ENCODE measurements around the gene EID3. TPM values are rescaled to one million over a fixed set of nuclear protein-coding genes. Genes with fewer than 3 reads are reported as not detected.

Gene EID3
- total and polyA plus RNA-seq, 9 of the 15 experiments (the other 6 are each of a cell fraction or from before 2014, with no cell fraction given): 0.07 to 3.5 (median 0.42) TPM

GRCh38 chr12:104320627-104321024 lies 17.1 kb downstream of the EID3 start (continued):
- no peak for TF ChIP-seq ZBTB11 (CRISPR knock-in tag; IDR thresholded peaks at IDR 0.05)
- TF ChIP-seq C11orf30 (IDR thresholded peaks at IDR 0.05; ENCODE audit: low read depth): no peak
- no peak for TF ChIP-seq KAT7 (CRISPR knock-in tag; IDR thresholded peaks at IDR 0.05; ENCODE audit: borderline replicate concordance)

GRCh38 chr12:104321949-104322348 lies 18.4 kb downstream of the EID3 start:
- 94% methylated on average over 1 of the region's 1 CpG for WGBS (ENCODE audit: insufficient coverage, low coverage, missing lambda C conversion rate)
- POLR2A ChIA-PET: interaction anchor here (1.0 kb wide), 1 partner anchor 11 kb away, joined by 4 read pairs; no protein-coding TSS in a partner anchor
- no peak for DNase-seq (ENCODE audit: extremely low read depth in 1 of 4, low spot score in 3 of 4)
- CTCF ChIA-PET (ENCODE audit: low intra/inter-chr PET ratio): no interaction called here
- Histone ChIP-seq H3K9ac (ENCODE audit: insufficient read depth in 1 of 2, low read depth in 2 of 2, low read length in 2 of 2) (no peak overlapping the region), H3K4me1 (replicated peaks in 1 of 2; ENCODE audit: control insufficient read depth in 2 of 2, insufficient read depth in 2 of 2, low read length in 2 of 2) (no peaks in the 10 kb centered on the region), H3K27me3 (ENCODE audit: control insufficient read depth in 2 of 2, insufficient read depth in 2 of 2, low read length in 2 of 2) (no peaks in the 10 kb centered on the region), H4K20me1 (replicated peaks; ENCODE audit: control insufficient read depth, insufficient read depth, low read length) (no peaks in the 10 kb centered on the region), H3K4me2 (ENCODE audit: insufficient read depth, low read length) (no peak overlapping the region), H2AFZ (ENCODE audit: low read depth, low read length) (no peak overlapping the region), H3K79me2 (ENCODE audit: control insufficient read depth, insufficient read depth, low read length) (no peaks in the 10 kb centered on the region), H3K9me3 (replicated peaks; ENCODE audit: control insufficient read depth, insufficient read depth, low read depth, low read length) (no peaks in the 10 kb centered on the region), H3K4me3 (no peak overlapping the region), H3K36me3 (ENCODE audit: control insufficient read depth, insufficient read depth, low read length) (peaks cover 87% of the 10 kb centered on the region), H3K27ac (ENCODE audit: extremely low read depth, low read depth, low read length) (no peak overlapping the region), H3K9me1 (ENCODE audit: control insufficient read depth, insufficient read depth, low read length) (no peaks in the 10 kb centered on the region)
- ATAC-seq: no peak
- in situ Hi-C loops (cut with MboI): no loop called here
- no peak for FAIRE-seq
- intact Hi-C loops (cut with micrococcal nuclease): no loop called here
- no TSS peak for BruUV-seq (replicated peaks)
- no peak for TF ChIP-seq REST (IDR thresholded peaks at IDR 0.05; ENCODE audit: borderline replicate concordance)
- TF ChIP-seq REST (CRISPR knock-in tag; IDR thresholded peaks at IDR 0.05; ENCODE audit: low read depth): no peak
- TF ChIP-seq HDAC1 (IDR thresholded peaks at IDR 0.05): no peak
- TF ChIP-seq ZNF165 (CRISPR knock-in tag; IDR thresholded peaks at IDR 0.05; ENCODE audit: borderline replicate concordance): no peak
- no peak for TF ChIP-seq PHF8 (IDR thresholded peaks at IDR 0.05; ENCODE audit: borderline replicate concordance, low read length)
- TF ChIP-seq EGR1 (conservative IDR thresholded peaks at IDR 0.05): no peak
- no peak for TF ChIP-seq ZNF696 (CRISPR knock-in tag; conservative IDR thresholded peaks at IDR 0.05)
